Heart left ventricle (tissue), 16 donors: Measurements from ENCODE around the gene GALM. TPM values are rescaled to one million over a fixed set of nuclear protein-coding genes. Genes with fewer than 3 reads are reported as not detected.
"Not testable (repeated sequence)": the region's sequence is repeated elsewhere in the genome, so short reads cannot be mapped to it uniquely, and the experiment has no call there.

Source experiments
- ATAC-seq, 4 donors: fragments of 200-7000 bp; cut with Tn5 transposase; one replicate each; pipeline ENCODE4 v1.9.1; 2020 to 2022; ENCODE audit warnings: moderate library complexity in 4 of 4, mild to moderate bottlenecking in 3 of 4, moderate number of reproducible peaks in 1 of 4
- DNase-seq, 5 donors: peaks; one replicate each; pipeline ENCODE4 v3.0.0-alpha.2; 2020
- H3K27ac ChIP-seq, 12 donors: fragments of 200-600 bp; sonication (generic) in 4 of 12; one replicate each; pipeline versions ENCODE4 v1.5.0 to v1.8.0; 2016 to 2022; ENCODE audit warnings: mild to moderate bottlenecking in 2 of 12
- H3K27me3 ChIP-seq, 9 donors: fragments of 200-600 bp; sonication (generic) in 2 of 9; one replicate each; pipeline versions ENCODE4 v1.5.1 to v1.8.0; 2016 to 2022; ENCODE audit warnings: mild to moderate bottlenecking in 3 of 9
- H3K36me3 ChIP-seq, 9 donors: fragments of 200-600 bp; sonication (generic) in 2 of 9; one replicate each; pipeline versions ENCODE4 v1.5.0 to v1.8.0; 2018 to 2022; ENCODE audit warnings: mild to moderate bottlenecking in 2 of 9
- H3K4me1 ChIP-seq, 12 donors: fragments of 200-600 bp; sonication (generic) in 4 of 12; one replicate each; pipeline versions ENCODE4 v1.5.0 to v1.8.0; 2016 to 2022; ENCODE audit warnings: mild to moderate bottlenecking in 3 of 12
- H3K4me3 ChIP-seq, 12 donors: fragments of 200-600 bp; sonication (generic) in 4 of 12; one replicate each; pipeline versions ENCODE4 v1.5.0 to v1.8.0; 2017 to 2022; ENCODE audit warnings: mild to moderate bottlenecking in 9 of 12, moderate library complexity in 4 of 12
- H3K9me3 ChIP-seq, 12 donors: fragments of 200-600 bp; sonication (generic) in 4 of 12; one replicate each; pipeline versions ENCODE4 v1.5.0 to v1.8.0; 2016 to 2022; ENCODE audit warnings: mild to moderate bottlenecking in 1 of 12
- CTCF ChIP-seq, 12 donors: fragments of 200-600 bp; sonication (generic) in 4 of 12; IDR thresholded peaks; one replicate each; pipeline versions ENCODE4 v1.5.0 to v1.8.0; 2018 to 2022; ENCODE audit warnings: antibody characterized with exemption in 12 of 12, mild to moderate bottlenecking in 5 of 12
- POLR2A ChIP-seq, 2 donors: fragments of 450-650 bp; IDR thresholded peaks; one replicate each; pipeline ENCODE4 v1.6.1; 2017; ENCODE audit warnings: antibody characterized with exemption in 2 of 2, mild to moderate bottlenecking in 2 of 2, moderate library complexity in 2 of 2
- WGBS, 4 donors: extraction: QIAGEN DNeasy Blood & Tissue Kit in 2 of 4; methylation state at CpG; one replicate each; pipeline versions ENCODE4 v1.1.5 to v1.1.7; 2013 to 2018; 5-methylcytosine and 5-hydroxymethylcytosine counted together
- intact Hi-C, 10 donors: fragments of 100-400 bp; cut with DNase I; formaldehyde crosslinking; loops; one replicate each; pipeline versions ENCODE4 v1.11.1 to v1.14.2; 2022
- polyA plus RNA-seq, 2 donors: library from polyadenylated mRNA; stranded (reverse); fragments of 200-250 nt; gene quantifications; one replicate each; pipeline ENCODE4 v1.2.3, GENCODE V29; 2013
- total RNA-seq, 9 donors: library from RNA; depleted of rRNA in 2 of 9; stranded (reverse); fragments of >200 nt in 2 of 9; fragmentation: NEBNext Ultra II Directional in 3 of 9; extraction: Animal tissue kit (Norgen Biotek cat#: 25700) in 3 of 9; gene quantifications; one replicate each; pipeline versions ENCODE4 v1.1.0 to v1.2.4, GENCODE V29; 2016 to 2023
- donor health status: ischemic (EF 13 %, LVEDD 7.1; RV severe dilation, severe dysfunction).
- donor health status: healthy with polysubstance abuse.
- donor health status: DM: no; HTN: yes; CAD: no.
- donor health status: DM: no; HTN: no; CAD: no.
- donor health status: ischemic (EF 25% LVEDD 6.9; RV normal size, moderate dysfunction).
- donor health status: ischemic (EF 25% LVEDD 5.7; RV mildly dilated, moderate dysfunction).
- donor health status: healthy.
- donor health status: DM: yes; HTN: yes; CAD: no.
- donor health status: ischemic (EF 35%, LVEDD 5.7; RV mildly dilated, moderate dysfunction).
- donor health status: nonischemic (EF 11% LVEDD 7.7; RV severe dilation, severe dysfunction).
- donor health status: DM: yes; HTN: yes; CAD: no.
- donor health status: PGD.
- donor health status: ischemic (EF 29% LVEDD 5.4; RV normal size, mild dysfunction).
- donor health status: nonischemic (EF 23%, LVEDD 6.1; RV moderate dilation, normal function).

GALM gene
- total and polyA plus RNA-seq, 11 donors = 6.3 to 25.3 (median 11.9) TPM

GRCh38 chr2:38701542-38701941 is 35.6 kb downstream of the GALM start:
- WGBS, 4 donors = 95 to 98% (median 96%) methylated on average over 4 of the region's 4 CpGs
- Histone ChIP-seq H3K4me3 (no peak overlapping the region), H3K27me3 (no peaks in the 10 kb centered on the region), H3K27ac (peak overlapping the region in 1 of 12 donors; percentile 61), H3K36me3 (peaks cover 0 to under 1% (median 0%) of the 10 kb centered on the region in 9 donors), H3K4me1 (peaks cover 0 to 17% (median 0%) of the 10 kb centered on the region in 12 donors), H3K9me3 (peaks cover 0 to 12% (median 2%) of the 10 kb centered on the region in 12 donors)
- TF ChIP-seq CTCF (IDR thresholded peaks at IDR 0.05) (no peak), POLR2A (IDR thresholded peaks at IDR 0.05) (no peak)
- intact Hi-C loops = no loop called here
- DNase-seq = no peak
- ATAC-seq = no peak

- Histone ChIP-seq H3K4me1 (peaks cover 0 to 9% (median 0%) of the 10 kb centered on the region in 12 donors), H3K9me3 (peaks cover 0 to 12% (median 2%) of the 10 kb centered on the region in 12 donors), H3K4me3 (no peak overlapping the region), H3K36me3 (no peaks in the 10 kb centered on the region), H3K27ac (no peak overlapping the region), H3K27me3 (no peaks in the 10 kb centered on the region)
- intact Hi-C loops = no loop called here
- WGBS, 4 donors = 55 to 76% (median 63%) methylated on average over 1 of the region's 1 CpG
- DNase-seq = no peak
- TF ChIP-seq POLR2A (IDR thresholded peaks at IDR 0.05) (no peak), CTCF (IDR thresholded peaks at IDR 0.05) (no peak)
- no peak for ATAC-seq
Observed at GRCh38 chr2:38702413-38702812, 36.5 kb downstream of the GALM start.

DNA sequence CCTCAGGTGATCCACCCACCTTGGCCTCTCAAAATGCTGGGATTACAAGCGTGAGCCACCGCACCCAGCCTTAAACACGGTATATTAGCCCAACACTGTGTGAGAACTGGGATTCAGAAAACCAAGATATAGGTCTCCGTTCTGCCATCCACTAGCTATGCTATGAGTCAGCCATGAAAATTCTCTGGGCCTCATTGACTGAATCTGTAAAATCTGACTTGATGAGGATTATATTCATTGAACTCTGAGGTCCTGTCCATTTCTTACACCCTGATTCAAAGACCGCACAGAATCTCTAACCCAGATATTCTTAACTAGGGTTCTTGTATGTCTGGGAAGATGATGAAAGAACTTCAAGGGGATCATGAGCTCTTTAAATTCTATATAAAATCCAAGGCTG is 37.4 kb downstream of the GALM start:
- H3K4me1 ChIP-seq, H3K4me3 ChIP-seq, DNase-seq, H3K27me3 ChIP-seq, H3K36me3 ChIP-seq, H3K27ac ChIP-seq, intact Hi-C loops, ATAC-seq: not testable (repeated sequence)
- H3K9me3 ChIP-seq = peaks cover 0 to 12% (median 2%) of the 10 kb centered on the region in 12 donors
- 98 to 100% (median 98%) methylated on average over 5 of the region's 5 CpGs for WGBS, 4 donors

- intact Hi-C loops = no loop called here
- no peak overlapping the region for H3K27ac ChIP-seq
- H3K4me3 ChIP-seq = no peak overlapping the region
- 94 to 96% (median 95%) methylated on average over 2 of the region's 2 CpGs for WGBS, 4 donors
- peaks cover 0 to 12% (median 2%) of the 10 kb centered on the region in 12 donors for H3K9me3 ChIP-seq
- no peaks in the 10 kb centered on the region for H3K36me3 ChIP-seq
- TF ChIP-seq POLR2A (IDR thresholded peaks at IDR 0.05) (no peak), CTCF (IDR thresholded peaks at IDR 0.05) (no peak)
- H3K4me1 ChIP-seq = peaks cover 0 to 8% (median 0%) of the 10 kb centered on the region in 12 donors
- DNase-seq (no peak), ATAC-seq (no peak)
- H3K27me3 ChIP-seq = no peaks in the 10 kb centered on the region
Observed at GRCh38 chr2:38704664-38705063, 38.8 kb downstream of the GALM start.

DNA sequence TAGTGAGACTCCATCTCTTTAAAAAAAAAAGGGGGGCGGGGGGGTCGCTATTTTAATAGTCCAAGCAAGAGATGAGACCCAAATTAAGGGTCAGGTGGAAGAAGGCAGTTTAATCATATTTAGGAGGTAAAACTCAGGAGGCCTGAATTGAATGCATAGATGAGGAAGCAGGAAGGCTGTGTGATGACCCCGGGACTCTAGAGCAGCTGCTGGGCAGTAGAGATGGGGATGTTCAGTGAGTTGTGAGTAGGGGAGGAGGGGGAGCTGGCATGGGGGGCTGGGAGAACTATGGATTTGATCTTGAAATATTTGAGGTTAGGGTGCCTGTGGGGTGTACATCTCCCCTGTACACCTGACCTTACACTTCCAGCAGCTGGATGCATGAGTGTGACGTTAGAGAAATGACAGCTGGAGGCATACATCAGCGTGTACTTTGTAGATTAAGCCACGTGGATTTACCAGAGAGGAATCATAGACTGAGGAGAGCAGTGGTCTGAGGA is 41.0 kb downstream of the GALM start:
- 77 to 88% (median 86%) methylated on average over 6 of the region's 6 CpGs for WGBS, 4 donors
- peaks cover 0 to 8% (median 0%) of the 10 kb centered on the region in 12 donors for H3K4me1 ChIP-seq
- H3K27ac ChIP-seq = no peak overlapping the region
- DNase-seq (no peak), ATAC-seq (no peak)
- peaks cover 0 to 6% (median 0%) of the 10 kb centered on the region in 9 donors for H3K36me3 ChIP-seq
- TF ChIP-seq CTCF (IDR thresholded peaks at IDR 0.05) = no peak
- no peak for TF ChIP-seq POLR2A (IDR thresholded peaks at IDR 0.05)
- no peaks in the 10 kb centered on the region for H3K9me3 ChIP-seq
- no peak overlapping the region for H3K4me3 ChIP-seq
- H3K27me3 ChIP-seq = no peaks in the 10 kb centered on the region
- intact Hi-C loops = no loop called here

- DNase-seq, H3K9me3 ChIP-seq, ATAC-seq, intact Hi-C loops, H3K4me3 ChIP-seq, H3K27me3 ChIP-seq, H3K4me1 ChIP-seq: not testable (repeated sequence)
- Histone ChIP-seq H3K36me3 (peaks cover 0 to 13% (median 0%) of the 10 kb centered on the region in 9 donors), H3K27ac (peak overlapping the region in 1 of 12 donors; percentile 20)
- 89 to 96% (median 92%) methylated on average over 9 of the region's 9 CpGs for WGBS, 4 donors
Observed at GRCh38 chr2:38708491-38708890, 42.6 kb downstream of the GALM start.
